Measurements from ENCODE around the gene KIFC3.

DNA sequence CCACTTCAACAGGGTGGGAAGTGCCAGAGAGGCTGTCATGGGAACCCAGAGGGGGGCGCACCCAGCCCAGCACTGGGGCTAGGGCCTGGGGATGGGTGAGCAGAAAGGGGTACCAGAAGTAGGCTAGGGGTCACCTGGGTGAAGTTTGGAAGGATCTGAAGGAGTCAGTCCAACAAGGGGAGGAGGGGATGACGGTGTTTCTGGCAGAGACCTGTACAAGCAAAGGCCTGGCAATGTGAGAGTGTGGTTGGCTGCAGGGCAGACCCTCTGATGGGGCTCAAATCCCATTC, 80.1 kb downstream of the KIFC3 start:
- TF ChIP-seq CTCF (IDR thresholded peaks at IDR 0.05) (no peak), POLR2A (IDR thresholded peaks at IDR 0.05) (no peak), POLR2AphosphoS5 (IDR thresholded peaks at IDR 0.05) (no peak)

Data from breast epithelium (tissue), 3 donors.